COLO668 (cell line): ENCODE data around the gene VWA8.
"Not testable (repeated sequence)": the region's sequence is repeated elsewhere in the genome, so short reads cannot be mapped to it uniquely, and the experiment has no call there.

Source experiments
- DNase-seq: peaks from one replicate; lab custom pipeline; 2025; ENCODE audit not compliant: unreplicated experiment; lab: John Stamatoyannopoulos, UW

VWA8 gene

GRCh38 chr13:41969072-41969471 is 8.2 kb upstream of the VWA8 start:
- DNase-seq = no peak

GRCh38 chr13:41966671-41967070 is 5.8 kb upstream of the VWA8 start:
- no peak for DNase-seq

- no peak for DNase-seq
Observed at GRCh38 chr13:41962994-41963393, 2.1 kb upstream of the VWA8 start.

- DNase-seq = no peak
Observed at GRCh38 chr13:41961466-41961760, 504 bp upstream of the VWA8 start.

- DNase-seq = peak; percentile 60
Observed at GRCh38 chr13:41960211-41960636, 685 bp downstream of the VWA8 start.

GRCh38 chr13:41956272-41956671 is 4.6 kb downstream of the VWA8 start:
- DNase-seq = no peak

- DNase-seq = no peak
Observed at GRCh38 chr13:41955605-41956004, 5.3 kb downstream of the VWA8 start.

GRCh38 chr13:41954226-41954625 is 6.7 kb downstream of the VWA8 start:
- no peak for DNase-seq

GRCh38 chr13:41952749-41953148 is 8.2 kb downstream of the VWA8 start:
- no peak for DNase-seq

GRCh38 chr13:41949104-41949503 is 11.8 kb downstream of the VWA8 start:
- DNase-seq = not testable (repeated sequence)

- DNase-seq = no peak
Observed at GRCh38 chr13:41945926-41946325, 15.0 kb downstream of the VWA8 start.

- no peak for DNase-seq
Observed at GRCh38 chr13:41944635-41945397, 16.1 kb downstream of the VWA8 start.

GRCh38 chr13:41944229-41944628 is 16.7 kb downstream of the VWA8 start:
- DNase-seq = no peak

- no peak for DNase-seq
Observed at GRCh38 chr13:41942462-41943094, 18.3 kb downstream of the VWA8 start.

GRCh38 chr13:41941174-41941573 is 19.7 kb downstream of the VWA8 start:
- no peak for DNase-seq

GRCh38 chr13:41939398-41939797 is 21.5 kb downstream of the VWA8 start:
- no peak for DNase-seq

GRCh38 chr13:41938918-41939317 is 22.0 kb downstream of the VWA8 start:
- no peak for DNase-seq

GRCh38 chr13:41937388-41937787 is 23.5 kb downstream of the VWA8 start:
- no peak for DNase-seq

GRCh38 chr13:41935501-41935900 is 25.4 kb downstream of the VWA8 start:
- no peak for DNase-seq

GRCh38 chr13:41934994-41935393 is 25.9 kb downstream of the VWA8 start:
- DNase-seq = no peak

- DNase-seq = no peak
Observed at GRCh38 chr13:41934120-41934519, 26.8 kb downstream of the VWA8 start.

GRCh38 chr13:41931337-41931736 is 29.6 kb downstream of the VWA8 start:
- no peak for DNase-seq

GRCh38 chr13:41930154-41930553 is 30.8 kb downstream of the VWA8 start:
- DNase-seq = no peak
